PC-3 (cell line): Measurements from ENCODE around the gene LPIN1. TPM values are rescaled to one million over a fixed set of nuclear protein-coding genes. Genes with fewer than 3 reads are reported as not detected.

Source experiments
- ATAC-seq: fragments of 200-7000 bp; cut with Tn5 transposase; 2 replicates; pipeline ENCODE4 v1.9.1; 2020; ENCODE audit warnings: mild to moderate bottlenecking, moderate library complexity
- BruUV-seq: library from RNA; stranded (reverse); fragments of 400-500 nt; replicated peaks from 2 replicates; lab custom pipeline; 2021; lab: Mats Ljungman, UMichigan
- CTCF ChIA-PET: fragments of 300-600 bp; sonication (Branson Sonifier 250); formaldehyde crosslinking; loops from one replicate; lab custom pipeline; 2022; ENCODE audit warnings: antibody characterized with exemption; lab: Charles Lee
- POLR2A ChIA-PET: fragments of 300-600 bp; sonication (Branson Sonifier 250); formaldehyde crosslinking; loops from one replicate; lab custom pipeline; 2022; ENCODE audit warnings: antibody characterized with exemption; ENCODE audit not compliant: unreplicated experiment; lab: Charles Lee
- DNase-seq: peaks from one replicate; pipeline ENCODE4 v3.0.0-alpha.2; 2015
- H2AFZ ChIP-seq: fragments of 300-600 bp; sonication (generic); 2 replicates; pipeline ENCODE4 v1.6.0; 2016; ENCODE audit warnings: antibody characterized with exemption, low read length
- H3F3A ChIP-seq: fragments of 300-600 bp; sonication (generic); one replicate; pipeline ENCODE4 v1.6.0; 2017; ENCODE audit warnings: antibody characterized with exemption, low read length, control low read depth, mild to moderate bottlenecking; ENCODE audit not compliant: unreplicated experiment
- H3K27ac ChIP-seq: fragments of 300-600 bp; sonication (generic); 2 replicates; pipeline ENCODE4 v1.5.1; 2016; ENCODE audit warnings: mild to moderate bottlenecking, low read length
- H3K27me3 ChIP-seq: fragments of 300-600 bp; sonication (generic); 2 replicates; pipeline ENCODE4 v1.6.1; 2016; ENCODE audit warnings: low read length, mixed read lengths
- H3K36me3 ChIP-seq: fragments of 300-600 bp; sonication (generic); 2 replicates; pipeline ENCODE4 v1.6.1; 2016; ENCODE audit warnings: low read depth, mixed run types, low read length, mixed read lengths
- H3K4me1 ChIP-seq: fragments of 300-600 bp; sonication (generic); 2 replicates; pipeline ENCODE4 v1.5.1; 2016; ENCODE audit warnings: low read length; ENCODE audit not compliant: insufficient read depth
- H3K4me2 ChIP-seq: fragments of 300-600 bp; sonication (generic); 2 replicates; pipeline ENCODE4 v1.6.0; 2016; ENCODE audit warnings: low read length
- H3K4me3 ChIP-seq: fragments of 300-600 bp; sonication (generic); 2 replicates; pipeline ENCODE4 v1.5.1; 2016; ENCODE audit warnings: mild to moderate bottlenecking, low read length, mixed read lengths
- H3K79me2 ChIP-seq: fragments of 300-600 bp; sonication (generic); 2 replicates; pipeline ENCODE4 v1.6.1; 2017; ENCODE audit warnings: low read length, mixed read lengths
- H3K9ac ChIP-seq: fragments of 300-600 bp; sonication (generic); 2 replicates; pipeline ENCODE4 v1.6.0; 2016; ENCODE audit warnings: mild to moderate bottlenecking, low read length
- H3K9me2 ChIP-seq: fragments of 300-600 bp; sonication (generic); replicated peaks from 2 replicates; pipeline ENCODE4 v1.6.1; 2016; ENCODE audit warnings: mixed run types, low read length, mixed read lengths
- H3K9me3 ChIP-seq: fragments of 300-600 bp; sonication (generic); 2 replicates; pipeline ENCODE4 v1.6.1; 2016; ENCODE audit warnings: low read length, mixed read lengths
- H4K20me1 ChIP-seq: fragments of 300-600 bp; sonication (generic); 2 replicates; pipeline ENCODE4 v1.6.1; 2016; ENCODE audit warnings: low read length, mixed read lengths
- EZH2 ChIP-seq: fragments of 300-600 bp; sonication (generic); IDR thresholded peaks from one replicate; pipeline ENCODE4 v1.6.1; 2017; ENCODE audit warnings: antibody characterized with exemption, mild to moderate bottlenecking, low read length; ENCODE audit not compliant: unreplicated experiment
- EZH2phosphoT487 ChIP-seq: fragments of 300-600 bp; sonication (generic); IDR thresholded peaks from 2 replicates; pipeline ENCODE4 v1.6.1; 2018; ENCODE audit warnings: mild to moderate bottlenecking, antibody characterized with exemption, low read length, borderline replicate concordance
- intact Hi-C: fragments of 100-400 bp; cut with micrococcal nuclease; formaldehyde crosslinking; loops from 2 replicates; pipeline ENCODE4 v1.9.0; 2023
- total RNA-seq: library from RNA; depleted of rRNA; stranded (reverse); fragments of >200 nt; gene quantifications from 2 replicates; pipeline ENCODE4 v1.2.3, GENCODE V29; 2014
- TF ChIP-seq, protein P1 (sequence below): fragments of 300-600 bp; sonication (generic); conservative IDR thresholded peaks from 2 replicates; pipeline ENCODE4 v1.5.1; 2017; ENCODE audit warnings: antibody characterized with exemption, low read depth, mild to moderate bottlenecking, low read length

Gene LPIN1
- total RNA-seq, 1 experiment from 2014 or later: 40.9 TPM

DNA sequence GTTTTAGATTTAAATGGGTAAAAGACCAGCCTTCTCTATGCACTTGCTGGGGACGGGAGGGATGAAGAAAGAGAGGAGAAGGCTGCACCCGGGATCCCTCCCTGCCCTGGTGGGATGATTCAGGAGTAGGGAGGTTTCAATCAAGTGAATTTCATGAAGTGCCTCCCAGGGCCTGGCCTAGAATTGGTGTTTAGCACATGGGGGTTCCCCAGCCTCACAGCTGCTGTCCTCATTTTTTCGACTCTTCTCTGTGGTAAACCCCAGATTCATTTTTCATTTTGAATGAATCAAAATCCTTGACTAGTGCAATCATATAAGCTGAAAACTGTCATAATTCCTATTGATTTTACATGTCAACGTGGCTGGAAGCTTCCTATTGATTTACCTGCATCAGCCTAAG is 81.1 kb downstream of the LPIN1 start:
- H3K36me3 ChIP-seq: peaks cover 18% of the 10 kb centered on the region
- no peak overlapping the region for H2AFZ ChIP-seq
- intact Hi-C loops: no loop called here
- H3K9me2 ChIP-seq: no peaks in the 10 kb centered on the region
- no peaks in the 10 kb centered on the region for H4K20me1 ChIP-seq
- ATAC-seq: no peak
- ChIA-PET POLR2A (no interaction called here), CTCF (interaction anchor here (0.5 kb wide), 1 partner anchor 816 kb away, joined by 3 read pairs; no protein-coding TSS in a partner anchor)
- H3K9ac ChIP-seq: no peak overlapping the region
- TF ChIP-seq, protein P1, sequence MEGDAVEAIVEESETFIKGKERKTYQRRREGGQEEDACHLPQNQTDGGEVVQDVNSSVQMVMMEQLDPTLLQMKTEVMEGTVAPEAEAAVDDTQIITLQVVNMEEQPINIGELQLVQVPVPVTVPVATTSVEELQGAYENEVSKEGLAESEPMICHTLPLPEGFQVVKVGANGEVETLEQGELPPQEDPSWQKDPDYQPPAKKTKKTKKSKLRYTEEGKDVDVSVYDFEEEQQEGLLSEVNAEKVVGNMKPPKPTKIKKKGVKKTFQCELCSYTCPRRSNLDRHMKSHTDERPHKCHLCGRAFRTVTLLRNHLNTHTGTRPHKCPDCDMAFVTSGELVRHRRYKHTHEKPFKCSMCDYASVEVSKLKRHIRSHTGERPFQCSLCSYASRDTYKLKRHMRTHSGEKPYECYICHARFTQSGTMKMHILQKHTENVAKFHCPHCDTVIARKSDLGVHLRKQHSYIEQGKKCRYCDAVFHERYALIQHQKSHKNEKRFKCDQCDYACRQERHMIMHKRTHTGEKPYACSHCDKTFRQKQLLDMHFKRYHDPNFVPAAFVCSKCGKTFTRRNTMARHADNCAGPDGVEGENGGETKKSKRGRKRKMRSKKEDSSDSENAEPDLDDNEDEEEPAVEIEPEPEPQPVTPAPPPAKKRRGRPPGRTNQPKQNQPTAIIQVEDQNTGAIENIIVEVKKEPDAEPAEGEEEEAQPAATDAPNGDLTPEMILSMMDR: no peak
- TF ChIP-seq EZH2phosphoT487 (no peak), EZH2 (no peak)
- no peaks in the 10 kb centered on the region for H3K9me3 ChIP-seq
- H3K79me2 ChIP-seq: no peaks in the 10 kb centered on the region
- no peak overlapping the region for H3K4me2 ChIP-seq
- DNase-seq: no peak
- H3K27ac ChIP-seq: no peak overlapping the region
- BruUV-seq: no TSS peak
- H3K4me3 ChIP-seq: no peak overlapping the region
- H3K27me3 ChIP-seq: no peaks in the 10 kb centered on the region
- peaks cover 5% of the 10 kb centered on the region for H3F3A ChIP-seq
- H3K4me1 ChIP-seq: peaks cover 23% of the 10 kb centered on the region

DNA sequence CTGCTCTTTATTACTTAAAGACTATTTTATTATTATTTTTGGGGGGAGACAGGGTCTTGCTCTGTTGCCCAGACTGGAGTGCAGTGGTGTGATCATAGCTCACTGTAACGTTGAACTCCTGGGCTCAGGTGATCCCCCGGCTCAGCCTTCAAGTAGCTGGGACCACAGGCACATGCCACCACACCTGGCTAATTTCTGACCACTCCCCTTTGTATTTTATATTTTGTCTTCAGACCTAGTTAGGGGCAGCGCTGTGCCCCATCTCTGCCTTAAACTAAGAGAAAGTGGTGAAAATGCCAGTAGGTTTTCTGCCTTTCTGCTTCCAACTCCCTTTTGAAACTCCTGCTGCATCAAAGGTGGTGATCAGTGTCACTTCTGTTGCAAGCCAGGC is 82.5 kb downstream of the LPIN1 start:
- CTCF ChIA-PET: interaction anchor here (0.6 to 1.7 kb wide), 7 partner anchors 490 to 1181 kb away, joined by 4 to 12 read pairs (median 5); no protein-coding TSS in a partner anchor

More for the DNA sequence above, 82.5 kb downstream of the LPIN1 start:
- BruUV-seq: no TSS peak
- H3K9me2 ChIP-seq: no peaks in the 10 kb centered on the region
- TF ChIP-seq, protein P1: no peak
- TF ChIP-seq EZH2 (no peak), EZH2phosphoT487 (no peak)
- no peak for ATAC-seq
- no peaks in the 10 kb centered on the region for H3K9me3 ChIP-seq
- POLR2A ChIA-PET: interaction anchor here (0.6 to 0.7 kb wide), 4 partner anchors 327 to 890 kb away, joined by 3 to 11 read pairs (median 11); no protein-coding TSS in a partner anchor
- H3F3A ChIP-seq: peaks cover 5% of the 10 kb centered on the region
- peak overlapping the region; percentile 81 for H3K4me2 ChIP-seq
- H3K4me3 ChIP-seq: 0 out of 2 replicates have a peak overlapping the region, but pooled peaks have one; percentile 57
- DNase-seq: no peak
- intact Hi-C loops: no loop called here
- no peaks in the 10 kb centered on the region for H4K20me1 ChIP-seq
- H3K4me1 ChIP-seq: peaks cover 23% of the 10 kb centered on the region
- no peaks in the 10 kb centered on the region for H3K27me3 ChIP-seq
- H3K9ac ChIP-seq: peak overlapping the region; percentile 81
- H3K79me2 ChIP-seq: no peaks in the 10 kb centered on the region
- no peak overlapping the region for H2AFZ ChIP-seq
- peaks cover 7% of the 10 kb centered on the region; the same call in 1 of the 2 replicates for H3K36me3 ChIP-seq
- H3K27ac ChIP-seq: peak overlapping the region; percentile 94
